Ecto neural progenitor cell (in vitro differentiated cells): ENCODE data around the gene TSPYL2.

Experiments used
- DNase-seq: peaks from one replicate; pipeline ENCODE4 v3.0.0-alpha.2; 2018; ENCODE audit warnings: low spot score

Gene TSPYL2

DNA sequence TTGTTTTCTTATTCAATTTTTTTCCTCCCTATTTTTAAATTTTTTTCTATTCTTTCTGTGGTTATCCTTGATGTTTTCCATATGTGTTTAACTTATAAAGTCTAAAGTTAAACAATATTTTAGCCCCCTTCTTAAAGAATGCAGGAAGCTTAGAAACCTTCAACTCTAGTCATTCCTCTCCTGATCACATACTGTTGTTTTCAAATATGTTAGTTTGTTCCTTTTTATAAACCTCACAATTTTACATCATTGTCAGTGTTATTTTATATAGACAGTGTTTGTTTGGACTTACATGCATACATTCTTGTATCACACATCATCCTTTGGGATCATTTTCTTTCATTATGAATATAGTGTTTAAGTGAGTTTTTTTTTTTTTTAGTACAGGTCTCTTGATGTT is 43.3 kb downstream of the TSPYL2 start:
- DNase-seq, result no peak

DNA sequence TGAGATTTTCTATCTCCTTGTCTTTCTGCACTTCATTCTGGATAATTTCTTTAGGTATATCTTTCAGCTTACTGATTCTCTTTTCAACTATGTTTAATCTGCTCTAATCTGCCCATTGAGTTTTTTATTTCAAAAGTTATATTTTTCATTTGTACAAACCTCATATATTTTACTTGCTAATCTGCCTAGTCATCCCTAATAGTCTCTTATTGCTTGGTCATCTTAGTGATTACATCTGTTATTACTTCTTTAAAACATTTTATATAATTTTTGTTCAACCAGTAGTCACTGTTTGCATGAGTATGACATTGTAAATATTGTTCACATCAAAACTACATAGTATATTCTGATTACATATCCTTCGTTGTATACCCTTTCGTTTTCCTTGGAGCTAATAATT is 44.2 kb downstream of the TSPYL2 start:
- DNase-seq, result no peak

DNA sequence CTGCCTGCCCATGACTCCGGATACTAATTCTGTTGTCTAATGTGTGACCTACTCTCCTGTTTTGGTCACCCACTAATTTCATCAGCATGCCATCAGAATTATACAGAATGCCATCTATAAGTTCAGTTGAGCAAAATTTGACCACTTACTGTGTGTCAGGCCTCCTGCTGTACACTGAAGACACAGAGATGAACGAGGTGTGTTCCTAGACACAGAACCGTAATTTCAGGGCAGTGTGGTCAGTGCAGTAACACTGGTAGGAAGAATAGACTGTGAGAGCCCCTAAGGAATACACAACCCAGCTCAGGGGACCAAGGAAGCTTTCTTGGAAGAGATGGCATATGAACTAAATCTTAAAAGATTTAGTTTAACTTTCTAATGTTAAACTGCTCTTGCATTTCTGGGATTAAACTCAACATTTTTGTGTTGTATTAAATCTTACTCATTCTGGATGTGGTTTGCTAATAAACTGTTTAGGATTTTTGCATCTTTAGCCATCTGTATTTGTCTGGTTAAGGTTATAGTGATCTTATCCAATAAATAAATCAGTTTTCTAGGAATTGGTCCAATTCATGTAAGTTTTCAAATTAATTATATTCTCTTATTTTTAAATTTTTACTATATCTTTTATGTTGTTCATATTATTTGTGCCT is 46.1 kb downstream of the TSPYL2 start:
- no peak for DNase-seq

DNA sequence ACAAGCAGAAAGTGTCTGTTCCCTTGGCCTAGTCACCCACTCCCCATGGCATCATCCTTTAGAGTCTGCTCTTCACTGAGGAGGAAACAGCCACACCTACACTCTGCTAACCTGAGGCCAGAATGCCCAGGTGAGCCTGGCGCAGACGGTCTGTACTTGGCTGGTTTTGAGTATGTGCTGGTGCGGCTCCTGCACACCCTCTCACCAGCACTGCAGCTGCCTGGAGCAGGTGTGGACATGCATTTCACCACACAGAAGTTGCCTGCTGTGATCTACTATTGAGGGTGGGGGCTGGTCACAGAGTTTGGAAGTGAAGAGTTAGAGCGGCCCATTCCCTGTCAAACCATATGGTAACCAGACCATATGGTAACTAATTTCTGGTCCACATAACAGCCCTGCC is 51.2 kb downstream of the TSPYL2 start:
- DNase-seq, result no peak

DNA sequence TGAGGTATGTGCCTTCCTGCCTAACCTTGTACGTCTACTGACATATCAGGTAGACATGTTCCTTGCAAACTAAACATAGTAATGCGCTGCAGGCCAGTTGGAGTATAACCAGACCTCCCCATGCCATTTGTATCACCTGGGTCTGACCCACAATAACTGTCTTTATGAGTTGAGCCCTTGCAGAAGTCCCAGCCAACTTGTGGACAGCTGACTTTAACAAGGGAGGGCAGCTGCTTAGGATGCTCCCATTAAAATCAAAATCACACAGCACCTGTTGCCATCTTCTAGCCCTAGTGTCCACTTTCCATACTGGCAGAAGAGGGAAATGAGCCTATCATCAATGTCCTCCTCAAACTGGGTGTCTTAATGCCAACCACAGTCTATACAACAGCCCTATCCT is 53.4 kb downstream of the TSPYL2 start:
- DNase-seq, result no peak
